Measurements from ENCODE around the gene MAZ.
"Not testable (repeated sequence)": the region's sequence is repeated elsewhere in the genome, so short reads cannot be mapped to it uniquely, and the experiment has no call there.

The MAZ gene

DNA sequence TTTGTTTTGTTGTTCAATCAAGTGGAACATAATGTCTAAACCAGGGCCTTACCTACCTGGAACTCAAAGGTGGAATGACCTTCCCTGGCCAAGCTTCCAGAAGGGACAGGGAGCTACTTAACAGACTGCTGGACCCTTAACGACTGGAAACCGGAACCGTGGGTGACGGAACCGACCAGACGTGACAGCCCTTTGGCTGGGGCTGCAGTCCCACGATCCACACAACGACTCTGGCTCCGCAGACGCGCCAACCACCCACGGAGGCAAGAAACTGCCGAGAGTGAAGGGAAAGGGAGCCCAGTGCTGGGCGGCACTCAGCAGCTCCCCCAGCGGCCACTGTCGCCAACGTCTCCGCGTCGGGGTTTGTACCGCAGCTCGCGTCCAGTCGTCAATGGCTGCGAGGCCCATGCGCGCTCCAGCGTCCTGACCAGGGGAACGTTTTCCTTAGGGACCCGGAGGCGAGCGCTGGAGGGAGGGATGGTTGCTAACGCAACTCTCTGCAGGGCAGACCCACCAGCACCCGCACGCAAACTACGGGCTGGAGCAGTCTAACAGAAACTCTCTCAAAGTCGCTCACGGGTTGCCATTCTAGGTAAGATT is 21.3 kb upstream of the MAZ start:
- peak; percentile 81 for DNase-seq

DNA sequence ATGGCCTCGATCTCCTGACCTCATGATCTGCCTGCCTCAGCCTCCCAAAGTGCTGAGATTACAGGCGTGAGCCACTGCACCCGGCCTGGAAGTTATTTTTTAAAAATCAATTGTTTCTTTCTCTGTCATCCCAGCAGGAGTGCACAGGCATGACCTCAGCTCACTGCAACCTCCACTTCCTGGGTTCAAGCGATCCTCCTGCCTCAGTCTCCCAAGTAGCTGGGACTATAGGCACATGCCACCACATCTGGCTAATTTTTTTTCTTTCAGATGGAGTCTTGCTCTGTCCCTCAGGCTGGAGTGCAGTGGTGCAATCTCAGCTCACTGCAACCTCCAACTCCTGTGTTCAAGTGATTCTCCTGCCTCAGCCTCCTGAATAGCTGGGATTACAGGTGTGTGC is 19.2 kb upstream of the MAZ start:
- not testable (repeated sequence) for DNase-seq

DNA sequence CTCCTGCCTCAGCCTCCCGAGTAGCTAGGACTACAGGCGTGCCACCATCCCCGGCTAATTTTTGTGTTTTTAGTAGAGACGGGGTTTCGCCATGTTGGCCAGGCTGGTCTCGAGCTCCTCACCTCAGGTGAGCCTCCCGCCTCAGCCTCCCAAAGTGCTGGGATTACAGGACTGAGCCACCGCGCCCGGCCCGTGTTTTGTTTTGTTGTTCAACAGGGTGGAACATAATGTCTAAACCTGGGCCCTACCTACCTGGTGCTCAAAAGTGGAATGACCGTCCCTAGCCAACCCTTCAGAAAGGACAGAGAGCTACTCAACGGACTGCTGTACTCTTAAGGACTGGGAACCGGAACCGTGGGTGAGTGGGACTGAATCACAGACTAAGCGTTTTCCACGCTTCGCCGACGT is 16.6 kb upstream of the MAZ start:
- DNase-seq: no peak

DNA sequence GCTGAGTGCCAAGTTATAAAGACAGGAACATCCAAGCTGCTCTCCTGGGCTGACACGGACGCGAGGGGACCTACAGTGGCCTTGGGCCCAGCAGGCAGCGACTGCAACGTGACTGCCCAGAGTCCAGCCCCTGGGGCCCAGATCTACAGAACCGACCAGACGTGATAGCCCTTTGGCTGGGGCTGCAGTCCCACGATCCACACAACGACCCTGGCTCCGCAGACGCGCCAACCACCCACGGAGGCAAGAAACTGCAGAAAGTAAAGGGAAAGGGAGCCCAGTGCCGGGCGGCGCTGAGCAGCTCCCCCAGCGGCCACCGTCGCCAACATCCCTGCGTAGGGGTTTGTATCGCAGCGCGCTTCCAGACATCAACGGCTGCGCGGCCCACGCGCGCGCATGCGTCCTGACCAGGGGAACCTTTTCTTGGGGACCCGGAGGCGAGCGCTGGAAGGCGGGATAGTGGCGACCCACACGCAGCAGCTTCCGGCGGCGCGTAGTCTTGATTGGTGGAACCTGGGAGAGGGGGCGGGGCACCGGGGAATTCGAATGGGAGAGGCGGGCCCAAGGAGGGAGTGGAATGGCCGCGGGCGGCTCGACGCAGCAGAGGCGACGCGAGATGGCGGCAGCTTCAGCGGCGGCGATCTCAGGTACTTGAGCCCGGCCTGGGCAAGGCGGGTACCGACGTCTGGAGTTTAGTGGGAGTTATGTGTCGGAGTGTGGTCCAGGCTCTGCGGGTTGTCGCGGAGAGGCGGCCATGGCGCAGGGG is 16.0 kb upstream of the MAZ start, which contains the start of gene KIF22:
TSS of gene KIF22 (plus strand) at position 569 of the 766 bp plus-strand sequence. CDS start at position 578, 9 bp downstream.
- DNase-seq: peak; percentile 100

DNA sequence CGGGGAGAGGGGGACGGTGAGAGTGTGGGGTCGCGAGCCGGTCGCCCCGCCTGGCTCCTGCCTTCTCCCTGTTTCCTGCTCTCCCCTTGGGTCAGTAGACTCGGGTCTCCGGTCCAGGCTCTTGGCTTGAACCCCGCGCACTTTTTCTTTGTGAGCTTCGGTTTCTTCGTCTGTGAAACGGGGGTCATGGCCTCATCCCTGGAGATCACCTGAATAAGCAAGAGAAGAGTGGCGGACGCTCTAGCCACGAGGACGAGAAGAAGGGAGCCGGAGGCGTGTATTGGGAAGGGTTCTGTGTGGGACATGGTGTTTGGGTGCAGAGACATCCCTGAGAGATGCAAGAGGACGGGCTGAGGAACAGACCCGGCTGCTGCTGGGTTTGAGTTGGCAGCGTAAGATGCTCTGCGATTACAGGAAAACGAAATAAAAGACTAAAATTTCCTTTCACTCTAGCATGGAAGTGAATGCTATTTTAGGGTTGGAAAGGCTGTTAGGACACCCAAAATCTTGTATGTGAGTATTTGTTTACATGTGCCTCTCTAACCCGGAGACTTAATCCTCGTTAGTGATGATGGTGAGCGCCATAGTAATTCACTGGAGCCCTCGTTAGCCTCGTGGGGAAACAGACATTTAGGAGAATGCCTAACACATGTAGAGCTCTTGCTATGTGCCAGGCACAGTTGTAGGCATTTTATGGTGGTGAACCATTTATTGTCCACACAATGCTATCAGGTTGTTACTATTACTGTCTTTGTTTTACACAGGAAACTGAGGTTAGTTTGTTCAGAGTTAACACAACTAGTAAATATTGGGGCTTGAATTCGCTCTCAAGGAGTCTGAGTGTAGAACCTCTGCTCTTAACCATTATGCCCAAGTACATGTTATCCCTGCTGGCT is 15.1 kb upstream of the MAZ start:
- DNase-seq: peak; percentile 36

DNA sequence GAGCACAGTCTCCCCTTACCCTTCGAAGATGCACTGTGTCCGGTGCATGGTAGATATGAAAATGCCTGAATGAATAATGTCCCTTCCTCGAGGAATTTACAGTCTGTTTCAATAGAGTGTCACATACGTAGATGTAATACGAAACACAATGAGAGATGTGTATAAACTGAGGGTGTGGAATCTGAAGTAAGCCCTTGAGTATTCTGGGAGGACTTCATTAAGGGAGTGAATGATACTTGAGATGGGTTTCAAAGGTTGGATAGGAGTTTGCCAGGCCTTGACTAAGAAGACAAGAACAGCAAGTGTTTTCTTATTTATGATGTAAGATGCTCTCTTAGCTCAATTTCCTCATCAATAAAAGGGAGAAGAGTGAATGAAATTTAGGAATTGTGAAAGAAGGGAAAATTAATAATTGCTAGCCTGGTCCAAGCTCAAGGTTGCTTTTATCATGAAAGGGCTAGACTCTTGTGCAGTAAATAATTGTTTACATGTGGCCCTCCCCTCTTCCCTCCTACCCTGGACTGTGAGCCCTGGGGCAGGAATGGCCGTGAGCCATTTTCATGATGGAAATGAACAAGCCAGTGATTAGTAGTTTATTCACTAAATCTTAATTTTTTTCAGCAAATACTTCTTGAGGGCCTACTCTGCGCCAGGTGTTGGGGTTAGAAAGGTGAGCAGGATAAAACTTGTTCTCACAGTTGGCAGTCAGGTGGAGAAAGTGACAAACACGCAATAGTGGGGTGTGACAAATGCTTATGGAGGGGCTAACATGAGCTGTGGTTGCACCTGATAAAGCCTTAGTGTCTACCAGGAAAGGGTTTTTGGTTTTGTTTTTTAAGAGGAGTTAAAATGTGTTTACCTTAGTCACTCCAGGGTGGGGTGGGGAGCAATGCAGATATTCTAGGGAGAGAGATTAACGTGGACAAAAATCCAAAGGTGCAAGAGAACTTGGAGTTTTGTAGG is 14.2 kb upstream of the MAZ start:
- peak; percentile 32 for DNase-seq

DNA sequence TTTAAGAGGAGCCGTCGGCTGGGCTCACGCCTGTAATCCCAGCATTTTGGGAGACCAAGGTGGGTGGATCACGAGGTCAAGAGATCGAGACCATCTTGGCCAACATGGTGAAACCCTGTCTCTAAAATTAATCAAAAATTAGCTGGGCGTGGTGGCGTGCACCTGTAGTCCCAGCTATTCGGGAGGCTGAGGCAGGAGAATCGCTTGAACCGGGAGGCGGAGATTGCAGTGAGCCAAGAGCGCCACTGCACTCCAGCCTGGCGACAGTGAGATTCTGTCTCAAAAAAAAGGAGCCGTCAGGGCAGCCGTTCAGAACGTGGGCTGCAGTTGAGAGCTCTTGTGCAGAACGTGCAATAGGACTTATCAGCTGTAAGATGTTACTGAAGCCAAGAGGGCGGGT is 13.2 kb upstream of the MAZ start:
- DNase-seq: not testable (repeated sequence)

DNA sequence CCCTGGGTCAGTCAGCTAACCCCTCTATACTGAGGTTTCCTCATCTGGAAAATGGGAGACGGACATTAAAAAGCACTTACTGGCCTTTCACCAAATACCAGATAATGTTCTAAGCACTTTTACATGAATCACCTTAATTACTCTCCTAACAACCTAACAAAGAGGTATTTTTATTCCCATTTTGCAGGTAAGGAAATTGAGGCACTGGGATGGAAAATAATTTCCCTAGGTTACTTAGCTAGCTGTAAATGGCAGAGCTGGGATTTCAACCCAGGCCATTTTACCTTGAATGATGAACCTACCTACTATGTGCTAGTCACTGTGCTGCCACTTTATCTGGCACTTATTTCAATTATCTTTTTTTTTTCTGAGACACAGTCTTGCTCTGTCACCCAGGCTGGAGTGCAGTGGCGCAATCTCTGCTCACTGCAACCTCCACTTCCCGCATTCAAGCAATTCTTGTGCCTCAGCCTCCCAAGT is 12.1 kb upstream of the MAZ start:
- no peak for DNase-seq

DNA sequence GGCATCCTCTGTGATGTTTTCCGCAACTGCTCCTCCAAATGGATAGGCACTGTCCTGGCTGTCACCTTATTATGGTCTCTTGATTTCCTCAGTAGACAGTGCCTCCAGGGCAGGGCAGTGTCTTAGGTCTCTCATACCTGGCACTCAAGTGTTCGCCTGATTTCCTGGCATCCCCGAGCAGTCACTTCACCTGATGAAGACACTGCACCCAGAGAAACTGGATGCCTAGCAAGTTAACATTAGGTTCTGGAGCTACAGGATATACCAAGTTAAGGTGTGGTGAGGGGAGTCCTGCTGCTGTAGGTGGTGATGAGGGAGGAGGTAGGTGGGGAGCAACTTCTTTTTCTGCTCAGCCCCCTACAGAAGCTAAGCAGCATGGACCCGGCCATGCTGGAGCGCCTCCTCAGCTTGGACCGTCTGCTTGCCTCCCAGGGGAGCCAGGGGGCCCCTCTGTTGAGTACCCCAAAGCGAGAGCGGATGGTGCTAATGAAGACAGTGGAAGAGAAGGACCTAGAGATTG is 3.9 kb upstream of the MAZ start:
- DNase-seq: no peak

DNA sequence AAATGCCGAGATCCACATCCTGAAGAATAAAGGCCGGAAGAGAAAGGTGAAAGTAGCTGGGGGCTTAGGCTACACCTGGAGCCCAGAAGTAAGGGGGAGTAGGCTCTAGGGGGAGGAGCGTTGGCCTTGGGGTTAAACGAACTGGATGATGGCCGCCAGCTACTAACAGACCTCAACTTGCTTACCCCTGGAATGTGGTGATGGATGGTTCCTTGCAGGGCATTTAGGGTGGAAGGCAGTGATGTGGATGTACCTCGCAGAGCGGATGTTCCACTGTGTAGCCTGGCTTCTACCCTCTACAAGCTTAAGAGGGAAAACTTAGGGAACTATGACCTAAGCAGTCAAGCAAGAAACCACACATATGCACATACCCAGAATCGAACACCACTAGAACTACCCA is 2.3 kb upstream of the MAZ start:
- no peak for DNase-seq

DNA sequence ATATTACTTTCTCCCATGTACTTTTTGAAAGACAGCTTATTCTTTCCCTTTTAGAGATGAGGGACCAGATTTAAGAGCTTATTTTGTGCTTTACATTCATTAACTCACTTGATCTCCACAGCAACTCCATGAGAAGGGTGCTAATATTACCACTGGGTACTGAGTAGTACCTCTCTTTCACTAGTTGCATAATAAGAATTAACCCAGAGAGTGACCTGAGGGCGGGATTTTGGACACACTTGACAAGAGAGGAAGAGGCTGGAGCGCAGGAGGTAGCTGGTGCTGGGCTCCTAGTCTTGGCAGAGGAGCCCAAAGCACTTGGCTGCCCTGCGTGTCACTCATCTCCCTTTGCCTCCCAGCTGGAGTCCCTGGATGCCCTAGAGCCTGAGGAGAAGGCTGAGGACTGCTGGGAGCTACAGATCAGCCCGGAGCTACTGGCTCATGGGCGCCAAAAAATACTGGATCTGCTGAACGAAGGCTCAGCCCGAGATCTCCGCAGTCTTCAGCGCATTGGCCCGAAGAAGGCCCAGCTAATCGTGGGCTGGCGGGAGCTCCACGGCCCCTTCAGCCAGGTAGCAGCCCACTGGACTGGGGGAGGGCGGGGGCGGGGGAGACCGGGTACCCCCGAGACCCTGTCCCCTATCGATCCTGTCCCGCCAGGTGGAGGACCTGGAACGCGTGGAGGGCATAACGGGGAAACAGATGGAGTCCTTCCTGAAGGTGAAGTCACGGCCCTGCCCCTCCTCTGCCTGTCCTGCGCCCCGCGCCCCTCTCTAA is 1.7 kb upstream of the MAZ start:
- no peak for DNase-seq

DNA sequence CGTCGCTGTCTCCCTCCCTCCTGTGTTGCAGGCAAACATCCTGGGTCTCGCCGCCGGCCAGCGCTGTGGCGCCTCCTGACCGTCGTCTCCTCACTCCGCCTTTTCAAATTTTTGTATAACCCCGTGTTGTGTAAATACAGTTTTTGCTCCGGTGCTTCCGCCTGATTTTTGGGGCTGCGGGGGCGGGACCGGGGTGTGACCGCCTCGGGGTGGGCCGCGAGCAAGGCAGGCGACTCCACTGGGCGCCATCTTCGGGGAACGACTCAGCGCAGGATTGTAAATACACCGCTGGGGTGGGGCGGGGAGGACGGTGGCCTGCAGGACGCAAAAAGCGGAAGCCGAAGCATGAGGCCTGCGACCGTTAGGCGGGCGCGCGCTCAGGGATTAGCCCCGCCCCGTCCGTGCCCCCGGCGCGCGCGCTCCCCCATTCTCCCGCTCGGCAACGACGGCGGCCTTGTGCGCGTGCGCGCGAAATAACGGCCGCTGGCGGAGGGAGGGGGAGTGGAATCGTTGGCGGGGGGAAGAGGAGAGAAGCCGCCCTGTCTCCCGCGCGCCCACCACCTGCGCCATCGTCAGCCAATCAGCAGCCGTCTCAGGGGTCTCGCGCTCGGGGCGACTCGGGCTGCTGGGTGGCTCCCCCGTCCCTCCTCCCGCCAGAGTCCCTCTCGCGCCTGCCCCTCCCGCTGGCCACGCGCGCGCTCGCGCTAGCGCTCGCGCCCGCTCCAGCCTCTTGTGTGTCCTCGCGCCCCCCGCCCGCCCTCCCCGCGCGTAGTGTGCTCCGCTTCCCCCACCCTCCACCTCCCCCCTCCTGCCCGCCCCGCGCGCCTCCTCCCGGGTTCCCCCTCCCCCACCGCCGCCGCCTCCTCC is 864 bp upstream of the MAZ start:
- DNase-seq: peak; percentile 98

DNA sequence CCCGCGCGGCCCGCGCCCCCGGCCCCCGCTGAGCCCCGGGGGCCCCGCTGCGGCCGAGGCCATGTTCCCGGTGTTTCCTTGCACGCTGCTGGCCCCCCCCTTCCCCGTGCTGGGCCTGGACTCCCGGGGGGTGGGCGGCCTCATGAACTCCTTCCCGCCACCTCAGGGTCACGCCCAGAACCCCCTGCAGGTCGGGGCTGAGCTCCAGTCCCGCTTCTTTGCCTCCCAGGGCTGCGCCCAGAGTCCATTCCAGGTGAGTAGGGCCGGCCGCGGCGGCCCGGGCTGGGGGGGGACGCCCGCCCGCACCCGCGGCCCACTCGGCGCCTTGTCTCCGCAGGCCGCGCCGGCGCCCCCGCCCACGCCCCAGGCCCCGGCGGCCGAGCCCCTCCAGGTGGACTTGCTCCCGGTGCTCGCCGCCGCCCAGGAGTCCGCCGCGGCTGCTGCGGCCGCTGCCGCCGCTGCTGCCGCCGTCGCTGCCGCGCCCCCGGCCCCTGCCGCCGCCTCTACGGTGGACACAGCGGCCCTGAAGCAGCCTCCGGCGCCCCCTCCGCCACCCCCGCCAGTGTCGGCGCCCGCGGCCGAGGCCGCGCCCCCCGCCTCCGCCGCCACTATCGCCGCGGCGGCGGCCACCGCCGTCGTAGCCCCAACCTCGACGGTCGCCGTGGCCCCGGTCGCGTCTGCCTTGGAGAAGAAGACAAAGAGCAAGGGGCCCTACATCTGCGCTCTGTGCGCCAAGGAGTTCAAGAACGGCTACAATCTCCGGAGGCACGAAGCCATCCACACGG is 504 bp downstream of the MAZ start:
- DNase-seq: peak; percentile 48

DNA sequence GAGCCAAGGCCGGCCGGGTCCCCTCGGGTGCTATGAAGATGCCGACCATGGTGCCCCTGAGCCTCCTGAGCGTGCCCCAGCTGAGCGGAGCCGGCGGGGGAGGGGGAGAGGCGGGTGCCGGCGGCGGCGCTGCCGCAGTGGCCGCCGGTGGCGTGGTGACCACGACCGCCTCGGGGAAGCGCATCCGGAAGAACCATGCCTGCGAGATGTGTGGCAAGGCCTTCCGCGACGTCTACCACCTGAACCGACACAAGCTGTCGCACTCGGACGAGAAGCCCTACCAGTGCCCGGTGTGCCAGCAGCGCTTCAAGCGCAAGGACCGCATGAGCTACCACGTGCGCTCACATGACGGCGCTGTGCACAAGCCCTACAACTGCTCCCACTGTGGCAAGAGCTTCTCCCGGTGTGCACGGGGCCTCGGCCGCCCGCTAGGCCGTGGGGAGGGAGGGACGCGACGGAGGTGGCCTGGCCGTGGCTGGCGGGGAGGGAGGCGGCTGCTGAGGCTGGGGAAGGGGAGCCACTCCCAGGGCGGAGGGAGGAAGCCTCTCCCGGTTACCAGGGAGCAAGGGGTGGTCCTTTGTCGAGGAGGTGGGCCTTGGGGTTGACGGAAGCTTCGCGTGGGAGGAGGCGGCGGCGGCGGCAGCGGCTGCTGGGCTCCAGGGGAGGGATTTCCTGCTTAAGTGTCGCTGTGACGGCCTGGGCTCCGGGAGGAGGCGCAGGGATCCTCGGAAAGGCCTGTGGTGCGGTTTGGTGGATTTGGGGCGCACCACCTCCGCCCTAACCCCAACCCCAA is 1.3 kb downstream of the MAZ start:
- peak; percentile 92 for DNase-seq

DNA sequence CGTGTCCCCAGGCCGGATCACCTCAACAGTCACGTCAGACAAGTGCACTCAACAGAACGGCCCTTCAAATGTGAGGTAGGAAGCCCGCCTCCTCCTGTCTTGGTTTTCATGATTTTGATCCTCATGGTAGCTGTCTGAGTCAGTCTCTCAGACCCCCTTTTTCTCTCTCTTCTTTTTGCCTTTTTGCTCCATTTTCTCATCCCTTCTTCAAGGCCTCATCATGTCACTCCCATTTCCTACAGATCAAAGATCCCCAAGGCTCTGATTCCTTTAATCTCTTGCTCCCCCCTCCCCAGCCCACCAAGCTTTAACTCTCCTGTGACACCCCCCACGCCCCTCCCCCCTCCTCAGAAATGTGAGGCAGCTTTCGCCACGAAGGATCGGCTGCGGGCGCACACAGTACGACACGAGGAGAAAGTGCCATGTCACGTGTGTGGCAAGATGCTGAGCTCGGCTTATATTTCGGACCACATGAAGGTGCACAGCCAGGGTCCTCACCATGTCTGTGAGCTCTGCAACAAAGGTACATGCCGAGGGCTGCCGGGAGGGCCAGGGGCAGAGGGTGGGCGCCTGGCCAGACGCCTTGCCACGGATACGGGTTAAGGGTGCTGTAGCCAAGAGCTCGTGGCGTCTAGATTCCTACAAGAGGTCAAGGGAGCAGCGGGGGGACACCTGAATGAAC is 2.0 kb downstream of the MAZ start:
- peak; percentile 48 for DNase-seq

DNA sequence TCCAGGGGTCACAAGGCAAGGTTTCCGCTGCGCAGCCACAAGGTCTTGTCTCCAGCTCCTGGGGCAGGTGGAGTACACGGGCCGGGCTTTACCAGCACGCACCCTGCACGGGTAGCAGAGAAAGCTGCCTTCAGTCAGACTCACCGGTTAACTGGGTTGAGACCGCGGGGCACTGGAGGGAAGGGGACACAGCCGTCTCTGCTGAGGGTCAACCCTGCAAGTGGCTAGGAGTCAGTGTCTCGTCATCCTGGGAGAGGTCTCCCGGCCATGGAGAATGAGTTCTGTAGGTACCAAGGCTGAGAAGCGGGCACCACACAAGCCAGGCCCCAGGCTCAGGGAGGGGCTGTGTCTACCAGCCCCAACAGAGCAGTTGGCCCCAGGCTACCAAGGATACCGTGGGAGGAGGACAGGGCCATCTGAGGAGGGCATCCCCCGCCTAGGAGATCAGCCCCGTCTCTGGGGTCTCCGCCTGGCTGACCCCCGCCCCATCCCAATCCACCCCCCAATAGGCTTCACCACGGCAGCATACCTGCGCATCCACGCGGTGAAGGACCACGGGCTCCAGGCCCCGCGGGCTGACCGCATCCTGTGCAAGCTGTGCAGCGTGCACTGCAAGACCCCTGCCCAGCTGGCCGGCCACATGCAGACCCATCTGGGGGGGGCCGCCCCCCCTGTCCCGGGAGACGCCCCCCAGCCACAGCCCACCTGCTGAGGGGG is 2.9 kb downstream of the MAZ start:
- DNase-seq: no peak
